ENCODE results near the gene FARSA. TPM values are rescaled to one million over a fixed set of nuclear protein-coding genes. Genes with fewer than 3 reads are reported as not detected.
A peak's percentile ranks its signal among the peaks of the same experiment; 100 is the strongest.

The FARSA gene
- total RNA-seq, 1 donor = 47.8 TPM

- no peak for TF ChIP-seq CTCF (IDR thresholded peaks at IDR 0.05; ENCODE audit: extremely low read depth, low read depth, low read length)
- H2AFZ ChIP-seq (ENCODE audit: low read length) = no peak overlapping the region
- peaks cover 9% of the 10 kb centered on the region for H3K9me3 ChIP-seq (ENCODE audit: low read depth, low read length)
- no peaks in the 10 kb centered on the region for H3K36me3 ChIP-seq (ENCODE audit: insufficient read depth, low read length)
- no peaks in the 10 kb centered on the region for H3K79me2 ChIP-seq (ENCODE audit: insufficient read depth, low read length)
- no peak overlapping the region for H3K4me2 ChIP-seq (ENCODE audit: insufficient read depth, low read length)
- peaks cover 26% of the 10 kb centered on the region for H3K27me3 ChIP-seq (ENCODE audit: insufficient read depth, low read length)
- H3K4me1 ChIP-seq (ENCODE audit: insufficient read depth, low read length) = peaks cover 6% of the 10 kb centered on the region
- H3K4me3 ChIP-seq (ENCODE audit: insufficient read depth, low read length) = no peak overlapping the region
- no peaks in the 10 kb centered on the region for H4K20me1 ChIP-seq (ENCODE audit: insufficient read depth, low read length)
- DNase-seq (ENCODE audit: insufficient read length, low spot score, missing footprints) = peak; percentile 50
- H3K27ac ChIP-seq (ENCODE audit: low read depth, low read length) = no peak overlapping the region
These were observed 49.3 kb downstream of the FARSA start for GRCh38 chr19:12884202-12884601.

GRCh38 chr19:12882589-12882988 lies 50.9 kb downstream of the FARSA start:
- TF ChIP-seq CTCF (IDR thresholded peaks at IDR 0.05; ENCODE audit: extremely low read depth, low read depth, low read length) = no peak
- H3K27me3 ChIP-seq (ENCODE audit: insufficient read depth, low read length) = peaks cover 26% of the 10 kb centered on the region
- H3K27ac ChIP-seq (ENCODE audit: low read depth, low read length) = no peak overlapping the region
- peaks cover 6% of the 10 kb centered on the region for H3K36me3 ChIP-seq (ENCODE audit: insufficient read depth, low read length)
- peaks cover 9% of the 10 kb centered on the region for H3K9me3 ChIP-seq (ENCODE audit: low read depth, low read length)
- no peaks in the 10 kb centered on the region for H4K20me1 ChIP-seq (ENCODE audit: insufficient read depth, low read length)
- no peaks in the 10 kb centered on the region for H3K79me2 ChIP-seq (ENCODE audit: insufficient read depth, low read length)
- no peak overlapping the region for H2AFZ ChIP-seq (ENCODE audit: low read length)
- no peak overlapping the region for H3K4me3 ChIP-seq (ENCODE audit: insufficient read depth, low read length)
- H3K4me1 ChIP-seq (ENCODE audit: insufficient read depth, low read length) = peaks cover 6% of the 10 kb centered on the region
- no peak for DNase-seq (ENCODE audit: insufficient read length, low spot score, missing footprints)
- no peak overlapping the region for H3K4me2 ChIP-seq (ENCODE audit: insufficient read depth, low read length)

- H3K4me2 ChIP-seq (ENCODE audit: insufficient read depth, low read length) = peak within 1 kb of the TSS; percentile 82
- H3K4me1 ChIP-seq (ENCODE audit: insufficient read depth, low read length) = peaks cover 6% of the 10 kb centered on the region
- H2AFZ ChIP-seq (ENCODE audit: low read length) = peak within 1 kb of the TSS; percentile 94
- H3K27me3 ChIP-seq (ENCODE audit: insufficient read depth, low read length) = peaks cover 16% of the 10 kb centered on the region
- TF ChIP-seq CTCF (IDR thresholded peaks at IDR 0.05; ENCODE audit: extremely low read depth, low read depth, low read length) = no peak
- H3K36me3 ChIP-seq (ENCODE audit: insufficient read depth, low read length) = peaks cover 6% of the 10 kb centered on the region
- H3K9me3 ChIP-seq (ENCODE audit: low read depth, low read length) = peaks cover 9% of the 10 kb centered on the region
- peak; percentile 100 for DNase-seq (ENCODE audit: insufficient read length, low spot score, missing footprints)
- H4K20me1 ChIP-seq (ENCODE audit: insufficient read depth, low read length) = no peaks in the 10 kb centered on the region
- H3K27ac ChIP-seq (ENCODE audit: low read depth, low read length) = no peak within 1 kb of the TSS
- peak within 1 kb of the TSS; percentile 83 for H3K4me3 ChIP-seq (ENCODE audit: insufficient read depth, low read length)
- no peaks in the 10 kb centered on the region for H3K79me2 ChIP-seq (ENCODE audit: insufficient read depth, low read length)
These were observed 52.2 kb downstream of the FARSA start, which contains the start of gene DNASE2 for GRCh38 chr19:12881172-12881808. DNASE2 (minus strand) TSS chr19:12881449; CDS start chr19:12881375, 74 bp downstream.

- H3K27me3 ChIP-seq (ENCODE audit: insufficient read depth, low read length) = peaks cover 14% of the 10 kb centered on the region
- peaks cover 9% of the 10 kb centered on the region for H3K9me3 ChIP-seq (ENCODE audit: low read depth, low read length)
- no peak for TF ChIP-seq CTCF (IDR thresholded peaks at IDR 0.05; ENCODE audit: extremely low read depth, low read depth, low read length)
- H3K4me2 ChIP-seq (ENCODE audit: insufficient read depth, low read length) = peak overlapping the region; percentile 82
- H2AFZ ChIP-seq (ENCODE audit: low read length) = peak overlapping the region; percentile 94
- peaks cover 6% of the 10 kb centered on the region for H3K4me1 ChIP-seq (ENCODE audit: insufficient read depth, low read length)
- H3K27ac ChIP-seq (ENCODE audit: low read depth, low read length) = no peak overlapping the region
- H3K4me3 ChIP-seq (ENCODE audit: insufficient read depth, low read length) = peak overlapping the region; percentile 83
- H4K20me1 ChIP-seq (ENCODE audit: insufficient read depth, low read length) = no peaks in the 10 kb centered on the region
- peaks cover 6% of the 10 kb centered on the region for H3K36me3 ChIP-seq (ENCODE audit: insufficient read depth, low read length)
- peak; percentile 95 for DNase-seq (ENCODE audit: insufficient read length, low spot score, missing footprints)
- H3K79me2 ChIP-seq (ENCODE audit: insufficient read depth, low read length) = no peaks in the 10 kb centered on the region
These were observed 52.9 kb downstream of the FARSA start for GRCh38 chr19:12880551-12881171.

Measured in osteoblast (primary cell).